DOHH2 (cell line): Measurements from ENCODE around the gene FAM53B.

Source experiments
- H3F3A ChIP-seq: fragments of 200-600 bp; sonication (generic), shearing (Covaris generic); 2 replicates; pipeline ENCODE4 v1.6.0; 2016; ENCODE audit warnings: antibody characterized with exemption, mild to moderate bottlenecking; ENCODE audit not compliant: control insufficient read depth, insufficient read depth
- H3K27ac ChIP-seq: fragments of 200-600 bp; sonication (generic); 2 replicates; pipeline ENCODE4 v1.5.1; 2014; ENCODE audit warnings: low read depth, mild to moderate bottlenecking, low read length, moderate library complexity
- H3K27me3 ChIP-seq: fragments of 200-600 bp; sonication (generic); 2 replicates; pipeline ENCODE4 v1.6.1; 2014; ENCODE audit warnings: mild to moderate bottlenecking, low read length, mixed read lengths; ENCODE audit not compliant: control insufficient read depth
- H3K36me3 ChIP-seq: fragments of 200-600 bp; sonication (generic); 2 replicates; pipeline ENCODE4 v1.6.1; 2014; ENCODE audit warnings: mild to moderate bottlenecking, low read length, moderate library complexity, mixed read lengths; ENCODE audit not compliant: control insufficient read depth
- H3K4me1 ChIP-seq: fragments of 200-600 bp; sonication (generic); 2 replicates; pipeline ENCODE4 v1.6.1; 2014; ENCODE audit warnings: mild to moderate bottlenecking, low read length, mixed read lengths; ENCODE audit not compliant: control insufficient read depth
- H3K4me2 ChIP-seq: fragments of 200-600 bp; sonication (generic); 2 replicates; pipeline ENCODE4 v1.6.0; 2014; ENCODE audit warnings: mild to moderate bottlenecking, low read length, moderate library complexity
- H3K4me3 ChIP-seq: fragments of 200-600 bp; sonication (generic); 2 replicates; pipeline ENCODE4 v1.5.1; 2014; ENCODE audit warnings: mild to moderate bottlenecking, low read length, mixed read lengths
- H3K79me2 ChIP-seq: fragments of 200-600 bp; sonication (generic); 2 replicates; pipeline ENCODE4 v1.6.1; 2014; ENCODE audit warnings: mild to moderate bottlenecking, low read length, mixed read lengths; ENCODE audit not compliant: control insufficient read depth
- H3K9me2 ChIP-seq: fragments of 200-600 bp; sonication (generic); replicated peaks from 2 replicates; pipeline ENCODE4 v1.6.1; 2014; ENCODE audit warnings: mild to moderate bottlenecking, low read length, mixed read lengths; ENCODE audit not compliant: control insufficient read depth
- H3K9me3 ChIP-seq: fragments of 200-600 bp; sonication (generic); 2 replicates; pipeline ENCODE4 v1.6.1; 2014; ENCODE audit warnings: antibody characterized with exemption, low read length, mixed read lengths; ENCODE audit not compliant: control insufficient read depth, insufficient read depth
- H4K20me1 ChIP-seq: fragments of 200-600 bp; sonication (generic); 2 replicates; pipeline ENCODE4 v1.6.0; 2014; ENCODE audit warnings: low read depth, mild to moderate bottlenecking, antibody characterized with exemption, low read length, moderate library complexity; ENCODE audit not compliant: control insufficient read depth, insufficient read depth
- EZH2phosphoT487 ChIP-seq: fragments of 200-600 bp; sonication (generic); IDR thresholded peaks from 2 replicates; pipeline ENCODE4 v1.6.1; 2017; ENCODE audit warnings: borderline replicate concordance, mild to moderate bottlenecking, antibody characterized with exemption, low read length, moderate library complexity, mixed read lengths
- TF ChIP-seq, protein P1 (sequence below): fragments of 200-600 bp; sonication (generic); IDR thresholded peaks from one replicate; pipeline ENCODE4 v1.5.1; 2014; ENCODE audit warnings: antibody characterized with exemption, mild to moderate bottlenecking, low read depth, low read length; ENCODE audit not compliant: poor library complexity, severe bottlenecking

Gene FAM53B

DNA sequence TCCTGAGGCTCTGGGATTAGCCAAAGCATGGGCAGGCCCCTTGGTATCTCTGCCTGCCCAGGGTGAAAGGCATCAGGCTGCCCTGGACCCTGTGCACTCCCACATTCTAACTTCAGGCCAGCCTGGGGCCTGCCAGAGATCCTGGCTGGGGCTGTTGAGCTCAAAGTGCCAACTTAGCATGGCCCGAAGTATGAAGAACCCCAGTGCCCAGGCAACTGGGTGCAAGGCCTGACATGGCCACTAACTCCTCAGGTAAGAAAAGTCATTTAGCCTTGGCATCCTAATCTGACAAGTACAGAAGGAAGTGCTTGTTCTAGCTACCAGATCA is 43.2 kb downstream of the FAM53B start:
- no peak overlapping the region for H3K4me3 ChIP-seq
- H3K79me2 ChIP-seq: peaks cover 22% of the 10 kb centered on the region
- H3F3A ChIP-seq: no peaks in the 10 kb centered on the region
- H3K27me3 ChIP-seq: no peaks in the 10 kb centered on the region
- no peaks in the 10 kb centered on the region for H3K9me3 ChIP-seq
- no peak overlapping the region for H3K4me2 ChIP-seq
- no peaks in the 10 kb centered on the region for H4K20me1 ChIP-seq
- H3K4me1 ChIP-seq: peaks cover 28% of the 10 kb centered on the region
- peaks cover 71% of the 10 kb centered on the region for H3K36me3 ChIP-seq
- H3K27ac ChIP-seq: no peak overlapping the region
- TF ChIP-seq EZH2phosphoT487: no peak
- TF ChIP-seq, protein P1, sequence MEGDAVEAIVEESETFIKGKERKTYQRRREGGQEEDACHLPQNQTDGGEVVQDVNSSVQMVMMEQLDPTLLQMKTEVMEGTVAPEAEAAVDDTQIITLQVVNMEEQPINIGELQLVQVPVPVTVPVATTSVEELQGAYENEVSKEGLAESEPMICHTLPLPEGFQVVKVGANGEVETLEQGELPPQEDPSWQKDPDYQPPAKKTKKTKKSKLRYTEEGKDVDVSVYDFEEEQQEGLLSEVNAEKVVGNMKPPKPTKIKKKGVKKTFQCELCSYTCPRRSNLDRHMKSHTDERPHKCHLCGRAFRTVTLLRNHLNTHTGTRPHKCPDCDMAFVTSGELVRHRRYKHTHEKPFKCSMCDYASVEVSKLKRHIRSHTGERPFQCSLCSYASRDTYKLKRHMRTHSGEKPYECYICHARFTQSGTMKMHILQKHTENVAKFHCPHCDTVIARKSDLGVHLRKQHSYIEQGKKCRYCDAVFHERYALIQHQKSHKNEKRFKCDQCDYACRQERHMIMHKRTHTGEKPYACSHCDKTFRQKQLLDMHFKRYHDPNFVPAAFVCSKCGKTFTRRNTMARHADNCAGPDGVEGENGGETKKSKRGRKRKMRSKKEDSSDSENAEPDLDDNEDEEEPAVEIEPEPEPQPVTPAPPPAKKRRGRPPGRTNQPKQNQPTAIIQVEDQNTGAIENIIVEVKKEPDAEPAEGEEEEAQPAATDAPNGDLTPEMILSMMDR: no peak
- H3K9me2 ChIP-seq: no peaks in the 10 kb centered on the region

DNA sequence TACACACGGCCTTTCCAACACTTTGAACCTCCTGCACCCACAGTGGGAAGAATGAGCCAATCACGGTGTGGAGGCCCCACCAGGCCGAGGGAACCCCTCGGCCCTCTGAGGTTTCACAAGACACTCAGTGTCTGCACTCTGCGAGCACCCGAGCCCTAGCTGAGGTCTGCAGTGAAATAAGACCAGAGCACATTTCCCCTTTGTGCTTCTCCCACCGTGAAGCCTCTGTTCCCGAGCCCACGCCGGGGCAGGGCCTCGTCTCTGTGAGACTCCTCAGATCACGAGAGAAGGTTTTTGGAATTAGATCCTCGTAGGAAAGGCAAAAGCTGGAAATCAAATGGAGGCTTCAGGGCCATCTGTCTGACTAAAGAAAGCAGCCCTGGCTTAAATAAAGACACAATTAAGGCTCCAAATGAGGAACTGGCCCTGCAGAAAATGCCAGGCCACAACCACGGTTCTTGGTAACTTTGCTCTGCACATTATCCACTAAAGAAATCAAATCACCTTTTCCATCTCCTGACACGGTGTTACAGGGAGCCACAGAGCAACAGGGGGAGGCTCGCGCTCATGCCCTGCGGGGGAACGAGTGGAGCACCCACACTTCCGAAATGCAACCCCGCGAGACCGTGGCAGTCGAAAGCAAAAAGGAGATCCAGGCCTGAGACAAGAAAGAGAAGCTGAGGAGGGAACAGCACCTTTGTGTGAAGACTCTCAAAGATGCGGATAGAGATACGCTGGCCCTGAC is 43.7 kb downstream of the FAM53B start:
- peaks cover 71% of the 10 kb centered on the region for H3K36me3 ChIP-seq
- no peak overlapping the region for H3K4me3 ChIP-seq
- no peak overlapping the region for H3K4me2 ChIP-seq
- H4K20me1 ChIP-seq: no peaks in the 10 kb centered on the region
- H3K9me3 ChIP-seq: no peaks in the 10 kb centered on the region
- no peaks in the 10 kb centered on the region for H3F3A ChIP-seq
- TF ChIP-seq EZH2phosphoT487: no peak
- TF ChIP-seq, protein P1: no peak
- H3K27me3 ChIP-seq: no peaks in the 10 kb centered on the region
- no peak overlapping the region for H3K27ac ChIP-seq
- H3K4me1 ChIP-seq: peaks cover 22% of the 10 kb centered on the region
- H3K9me2 ChIP-seq: no peaks in the 10 kb centered on the region
- H3K79me2 ChIP-seq: peaks cover 20% of the 10 kb centered on the region

GRCh38 chr10:124699471-124700292 is 44.5 kb downstream of the FAM53B start:
- H3K79me2 ChIP-seq: peaks cover 20% of the 10 kb centered on the region
- TF ChIP-seq EZH2phosphoT487: no peak
- TF ChIP-seq, protein P1: no peak
- H3K9me3 ChIP-seq: no peaks in the 10 kb centered on the region
- H3K4me2 ChIP-seq: no peak overlapping the region
- no peaks in the 10 kb centered on the region for H3K9me2 ChIP-seq
- H3K36me3 ChIP-seq: peaks cover 71% of the 10 kb centered on the region
- no peak overlapping the region for H3K27ac ChIP-seq
- no peaks in the 10 kb centered on the region for H3K27me3 ChIP-seq
- no peaks in the 10 kb centered on the region for H4K20me1 ChIP-seq
- H3K4me1 ChIP-seq: peaks cover 15% of the 10 kb centered on the region
- H3F3A ChIP-seq: no peaks in the 10 kb centered on the region
- H3K4me3 ChIP-seq: no peak overlapping the region
